HepG2 (cell line): ENCODE measurements around the gene SPCS1. TPM values are rescaled to one million over a fixed set of nuclear protein-coding genes. Genes with fewer than 3 reads are reported as not detected.

Experiments used
- BCL6 ChIP-seq: IDR thresholded peaks from 2 replicates; pipeline ENCODE4 v1.6.1; 2016; ENCODE audit warnings: missing genetic modification reagents, missing compliant biosample characterization
- BHLHE40 ChIP-seq: IDR thresholded peaks from 2 replicates; pipeline ENCODE4 v1.6.1; 2011; ENCODE audit warnings: low read length, improper control_type of control experiment
- ETV6 ChIP-seq: sonication (generic); formaldehyde crosslinking; conservative IDR thresholded peaks from 2 replicates; pipeline ENCODE4 v1.4.0; 2020; ENCODE audit warnings: missing genetic modification reagents
- FOSL2 ChIP-seq: sonication (generic); formaldehyde crosslinking; IDR thresholded peaks from 2 replicates; pipeline ENCODE4 v1.4.0; 2020; ENCODE audit warnings: missing genetic modification reagents
- FOXA1 ChIP-seq, 2 experiments: fragments of 450-650 bp in 1 of 2; sonication (generic) in 1 of 2; formaldehyde crosslinking in 1 of 2; IDR thresholded peaks; 2 replicates each; pipeline versions ENCODE4 v1.4.0 to v1.6.1; 2016 to 2020; ENCODE audit warnings: missing genetic modification reagents in 1 of 2
- HDAC1 ChIP-seq: sonication (generic); formaldehyde crosslinking; IDR thresholded peaks from 2 replicates; pipeline ENCODE4 v1.5.1; 2020; ENCODE audit warnings: mild to moderate bottlenecking, missing genetic modification reagents
- ISL2 ChIP-seq: sonication (generic); formaldehyde crosslinking; IDR thresholded peaks from 2 replicates; pipeline ENCODE4 v1.5.0; 2020; ENCODE audit warnings: missing genetic modification reagents
- JDP2 ChIP-seq: sonication (generic); formaldehyde crosslinking; IDR thresholded peaks from 2 replicates; pipeline ENCODE4 v1.8.1; 2022; ENCODE audit warnings: missing genetic modification reagents, borderline replicate concordance
- KLF11 ChIP-seq: IDR thresholded peaks from 2 replicates; pipeline ENCODE4 v1.6.1; 2016; ENCODE audit warnings: missing compliant biosample characterization
- SNAI1 ChIP-seq: sonication (generic); formaldehyde crosslinking; IDR thresholded peaks from 2 replicates; pipeline ENCODE4 v1.5.0; 2020; ENCODE audit warnings: mild to moderate bottlenecking, missing genetic modification reagents, borderline replicate concordance
- SNAPC2 ChIP-seq: sonication (generic); formaldehyde crosslinking; IDR thresholded peaks from 2 replicates; pipeline ENCODE4 v1.8.1; 2022; ENCODE audit warnings: mild to moderate bottlenecking, missing genetic modification reagents
- TGIF2 ChIP-seq: IDR thresholded peaks from 2 replicates; pipeline ENCODE4 v1.6.1; 2016; ENCODE audit warnings: control low read depth, missing compliant biosample characterization
- TMF1 ChIP-seq: sonication (generic); formaldehyde crosslinking; IDR thresholded peaks from 2 replicates; pipeline ENCODE4 v1.8.1; 2022; ENCODE audit warnings: low read depth, missing genetic modification reagents
- YEATS4 ChIP-seq: sonication (generic); formaldehyde crosslinking; IDR thresholded peaks from 2 replicates; pipeline ENCODE4 v1.4.0; 2020; ENCODE audit warnings: missing genetic modification reagents, borderline replicate concordance
- ZNF264 ChIP-seq: sonication (generic); formaldehyde crosslinking; IDR thresholded peaks from 2 replicates; pipeline ENCODE4 v1.4.0; 2020; ENCODE audit warnings: missing genetic modification reagents
- ZNF329 ChIP-seq: sonication (generic); formaldehyde crosslinking; IDR thresholded peaks from 2 replicates; pipeline ENCODE4 v1.9.0; 2021; ENCODE audit warnings: low read depth, mild to moderate bottlenecking, missing genetic modification reagents
- ZNF335 ChIP-seq: sonication (generic); formaldehyde crosslinking; IDR thresholded peaks from 2 replicates; pipeline ENCODE4 v1.4.0; 2020; ENCODE audit warnings: missing genetic modification reagents
- ZNF350 ChIP-seq: sonication (generic); formaldehyde crosslinking; IDR thresholded peaks from 2 replicates; pipeline ENCODE4 v1.4.0; 2020; ENCODE audit warnings: mild to moderate bottlenecking, low read depth, missing genetic modification reagents, borderline replicate concordance
- ZNF430 ChIP-seq: sonication (generic); formaldehyde crosslinking; IDR thresholded peaks from 2 replicates; pipeline ENCODE4 v1.9.0; 2021; ENCODE audit warnings: mild to moderate bottlenecking, missing genetic modification reagents
- ZNF792 ChIP-seq: IDR thresholded peaks from 2 replicates; pipeline ENCODE4 v1.6.1; 2016
- polyA plus RNA-seq, 8 experiments: library from polyadenylated mRNA; depleted of rRNA in 3 of 8; stranded (reverse) in 7 of 8; unstranded in 1 of 8; fragments of >200 nt; fragmentation: Illumina TruSeq in 4 of 8; extraction: Trizol in 4 of 8; gene quantifications; 2 replicates each; pipeline versions ENCODE4 v1.2.1 to v1.2.3, GENCODE V29; 2011 to 2016; ENCODE audit warnings: low read depth in 4 of 8, missing spikeins in 1 of 8, mixed read lengths in 1 of 8; ENCODE audit not compliant: insufficient read depth in 1 of 8
- total RNA-seq, 5 experiments: library from RNA; depleted of rRNA; stranded (reverse); fragments of >200 nt; fragmentation: Illumina TruSeq; extraction: Trizol; gene quantifications; 2 replicates each; pipeline ENCODE4 v1.2.3, GENCODE V29; 2016; ENCODE audit warnings: low read depth in 1 of 5
- TF ChIP-seq, protein P1 (sequence below): sonication (generic); formaldehyde crosslinking; IDR thresholded peaks from 2 replicates; pipeline ENCODE4 v1.4.0; 2020; ENCODE audit warnings: low read depth, mild to moderate bottlenecking, missing genetic modification reagents
- TF ChIP-seq, protein P2 (sequence below): sonication (generic); formaldehyde crosslinking; IDR thresholded peaks from 2 replicates; pipeline ENCODE4 v1.5.0; 2020; ENCODE audit warnings: missing genetic modification reagents
- TF ChIP-seq, protein P3 (sequence below): sonication (generic); formaldehyde crosslinking; IDR thresholded peaks from 2 replicates; pipeline ENCODE4 v1.9.0; 2021; ENCODE audit warnings: missing genetic modification reagents, mild to moderate bottlenecking, borderline replicate concordance
- TF ChIP-seq, protein P4 (sequence below): IDR thresholded peaks from 2 replicates; pipeline ENCODE4 v1.4.0; 2020; ENCODE audit warnings: mild to moderate bottlenecking, missing genetic modification reagents

SPCS1 gene
- total and polyA plus RNA-seq, 2 of the 13 experiments (the other 11 are each of a cell fraction or from before 2014, with no cell fraction given): 84.6 to 120 TPM

DNA sequence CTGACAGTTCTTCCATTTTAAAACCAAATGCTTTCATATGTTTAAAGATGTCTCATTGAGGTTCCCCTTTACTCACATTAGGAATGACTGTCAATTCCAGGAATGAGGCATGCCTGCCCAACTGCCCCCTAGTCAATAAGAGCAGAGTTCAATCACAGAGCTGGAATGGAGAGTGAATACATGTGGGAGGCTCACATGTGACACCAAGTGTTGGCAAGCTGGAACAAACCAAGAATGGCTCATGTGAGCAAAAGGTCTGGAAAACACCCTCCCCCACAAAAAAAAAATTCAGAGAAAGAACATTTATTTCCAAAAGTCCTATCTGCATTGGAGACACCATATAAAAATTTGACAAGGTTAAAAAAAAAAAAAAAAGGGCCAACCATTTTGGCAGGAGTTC is 23.9 kb upstream of the SPCS1 start (continued):
- no peak for TF ChIP-seq SNAI1 (CRISPR knock-in tag)
- TF ChIP-seq FOSL2 (CRISPR knock-in tag): peak; percentile 64
- TF ChIP-seq ZNF335 (CRISPR knock-in tag): 0 out of 2 replicates have a peak, but pooled peaks have one; percentile 57
- TF ChIP-seq BCL6: peak; percentile 63
- 0 out of 2 replicates have a peak, but pooled peaks have one; percentile 29 for TF ChIP-seq HDAC1
- TF ChIP-seq ZNF430 (CRISPR knock-in tag): 0 out of 2 replicates have a peak, but pooled peaks have one; percentile 40
- TF ChIP-seq JDP2: no peak
- TF ChIP-seq ISL2 (CRISPR knock-in tag): 0 out of 2 replicates have a peak, but pooled peaks have one; percentile 25
- TF ChIP-seq ZNF792: 0 out of 2 replicates have a peak, but pooled peaks have one; percentile 36
- no peak for TF ChIP-seq ZNF350
- no peak for TF ChIP-seq FOXA1 (IDR thresholded peaks at IDR 0.05)
- peak; percentile 81 for TF ChIP-seq FOXA1 (CRISPR knock-in tag; IDR thresholded peaks at IDR 0.05)
- TF ChIP-seq, protein P1, sequence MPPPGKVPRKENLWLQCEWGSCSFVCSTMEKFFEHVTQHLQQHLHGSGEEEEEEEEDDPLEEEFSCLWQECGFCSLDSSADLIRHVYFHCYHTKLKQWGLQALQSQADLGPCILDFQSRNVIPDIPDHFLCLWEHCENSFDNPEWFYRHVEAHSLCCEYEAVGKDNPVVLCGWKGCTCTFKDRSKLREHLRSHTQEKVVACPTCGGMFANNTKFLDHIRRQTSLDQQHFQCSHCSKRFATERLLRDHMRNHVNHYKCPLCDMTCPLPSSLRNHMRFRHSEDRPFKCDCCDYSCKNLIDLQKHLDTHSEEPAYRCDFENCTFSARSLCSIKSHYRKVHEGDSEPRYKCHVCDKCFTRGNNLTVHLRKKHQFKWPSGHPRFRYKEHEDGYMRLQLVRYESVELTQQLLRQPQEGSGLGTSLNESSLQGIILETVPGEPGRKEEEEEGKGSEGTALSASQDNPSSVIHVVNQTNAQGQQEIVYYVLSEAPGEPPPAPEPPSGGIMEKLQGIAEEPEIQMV (CRISPR knock-in tag): no peak
- TF ChIP-seq, protein P2, sequence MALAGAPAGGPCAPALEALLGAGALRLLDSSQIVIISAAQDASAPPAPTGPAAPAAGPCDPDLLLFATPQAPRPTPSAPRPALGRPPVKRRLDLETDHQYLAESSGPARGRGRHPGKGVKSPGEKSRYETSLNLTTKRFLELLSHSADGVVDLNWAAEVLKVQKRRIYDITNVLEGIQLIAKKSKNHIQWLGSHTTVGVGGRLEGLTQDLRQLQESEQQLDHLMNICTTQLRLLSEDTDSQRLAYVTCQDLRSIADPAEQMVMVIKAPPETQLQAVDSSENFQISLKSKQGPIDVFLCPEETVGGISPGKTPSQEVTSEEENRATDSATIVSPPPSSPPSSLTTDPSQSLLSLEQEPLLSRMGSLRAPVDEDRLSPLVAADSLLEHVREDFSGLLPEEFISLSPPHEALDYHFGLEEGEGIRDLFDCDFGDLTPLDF (CRISPR knock-in tag): 0 out of 2 replicates have a peak, but pooled peaks have one; percentile 17
- 0 out of 2 replicates have a peak, but pooled peaks have one; percentile 39 for TF ChIP-seq YEATS4 (CRISPR knock-in tag)
- peak; percentile 61; the same call in 1 of the 2 replicates for TF ChIP-seq TGIF2 (CRISPR knock-in tag)
- TF ChIP-seq KLF11 (CRISPR knock-in tag): peak; percentile 44; the same call in 1 of the 2 replicates
- no peak for TF ChIP-seq ZNF329
- no peak for TF ChIP-seq SNAPC2 (CRISPR knock-in tag)
- TF ChIP-seq, protein P3, sequence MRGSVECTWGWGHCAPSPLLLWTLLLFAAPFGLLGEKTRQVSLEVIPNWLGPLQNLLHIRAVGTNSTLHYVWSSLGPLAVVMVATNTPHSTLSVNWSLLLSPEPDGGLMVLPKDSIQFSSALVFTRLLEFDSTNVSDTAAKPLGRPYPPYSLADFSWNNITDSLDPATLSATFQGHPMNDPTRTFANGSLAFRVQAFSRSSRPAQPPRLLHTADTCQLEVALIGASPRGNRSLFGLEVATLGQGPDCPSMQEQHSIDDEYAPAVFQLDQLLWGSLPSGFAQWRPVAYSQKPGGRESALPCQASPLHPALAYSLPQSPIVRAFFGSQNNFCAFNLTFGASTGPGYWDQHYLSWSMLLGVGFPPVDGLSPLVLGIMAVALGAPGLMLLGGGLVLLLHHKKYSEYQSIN (CRISPR knock-in tag): no peak
- no peak for TF ChIP-seq TMF1 (CRISPR knock-in tag)
- peak; percentile 47; the same call in 1 of the 2 replicates for TF ChIP-seq ZNF264 (CRISPR knock-in tag)
- TF ChIP-seq BHLHE40: peak; percentile 38; the same call in 1 of the 2 replicates
- TF ChIP-seq ETV6 (CRISPR knock-in tag): no peak
- TF ChIP-seq, protein P4, sequence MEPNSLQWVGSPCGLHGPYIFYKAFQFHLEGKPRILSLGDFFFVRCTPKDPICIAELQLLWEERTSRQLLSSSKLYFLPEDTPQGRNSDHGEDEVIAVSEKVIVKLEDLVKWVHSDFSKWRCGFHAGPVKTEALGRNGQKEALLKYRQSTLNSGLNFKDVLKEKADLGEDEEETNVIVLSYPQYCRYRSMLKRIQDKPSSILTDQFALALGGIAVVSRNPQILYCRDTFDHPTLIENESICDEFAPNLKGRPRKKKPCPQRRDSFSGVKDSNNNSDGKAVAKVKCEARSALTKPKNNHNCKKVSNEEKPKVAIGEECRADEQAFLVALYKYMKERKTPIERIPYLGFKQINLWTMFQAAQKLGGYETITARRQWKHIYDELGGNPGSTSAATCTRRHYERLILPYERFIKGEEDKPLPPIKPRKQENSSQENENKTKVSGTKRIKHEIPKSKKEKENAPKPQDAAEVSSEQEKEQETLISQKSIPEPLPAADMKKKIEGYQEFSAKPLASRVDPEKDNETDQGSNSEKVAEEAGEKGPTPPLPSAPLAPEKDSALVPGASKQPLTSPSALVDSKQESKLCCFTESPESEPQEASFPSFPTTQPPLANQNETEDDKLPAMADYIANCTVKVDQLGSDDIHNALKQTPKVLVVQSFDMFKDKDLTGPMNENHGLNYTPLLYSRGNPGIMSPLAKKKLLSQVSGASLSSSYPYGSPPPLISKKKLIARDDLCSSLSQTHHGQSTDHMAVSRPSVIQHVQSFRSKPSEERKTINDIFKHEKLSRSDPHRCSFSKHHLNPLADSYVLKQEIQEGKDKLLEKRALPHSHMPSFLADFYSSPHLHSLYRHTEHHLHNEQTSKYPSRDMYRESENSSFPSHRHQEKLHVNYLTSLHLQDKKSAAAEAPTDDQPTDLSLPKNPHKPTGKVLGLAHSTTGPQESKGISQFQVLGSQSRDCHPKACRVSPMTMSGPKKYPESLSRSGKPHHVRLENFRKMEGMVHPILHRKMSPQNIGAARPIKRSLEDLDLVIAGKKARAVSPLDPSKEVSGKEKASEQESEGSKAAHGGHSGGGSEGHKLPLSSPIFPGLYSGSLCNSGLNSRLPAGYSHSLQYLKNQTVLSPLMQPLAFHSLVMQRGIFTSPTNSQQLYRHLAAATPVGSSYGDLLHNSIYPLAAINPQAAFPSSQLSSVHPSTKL (CRISPR knock-in tag): peak; percentile 81
